A673 (cell line): ENCODE data around the gene ERG. TPM values are rescaled to one million over a fixed set of nuclear protein-coding genes. Genes with fewer than 3 reads are reported as not detected.

Experiments used
- BruUV-seq: library from RNA; stranded (reverse); fragments of 400-500 nt; replicated peaks from 2 replicates; lab custom pipeline; 2021; lab: Mats Ljungman, UMichigan
- CTCF ChIA-PET: fragments of 300-600 bp; sonication (Branson Sonifier 250); formaldehyde crosslinking; loops from one replicate; lab custom pipeline; 2022; ENCODE audit warnings: antibody characterized with exemption; lab: Charles Lee
- POLR2A ChIA-PET: fragments of 300-600 bp; sonication (Branson Sonifier 250); formaldehyde crosslinking; loops from one replicate; lab custom pipeline; 2022; ENCODE audit warnings: antibody characterized with exemption; ENCODE audit not compliant: low non-redundant PET; lab: Charles Lee
- DNase-seq: peaks from one replicate; pipeline ENCODE4 v3.0.0-alpha.2; 2015; ENCODE audit warnings: low spot score
- H3K27ac ChIP-seq: fragments of 200-600 bp; sonication (generic); 2 replicates; pipeline ENCODE4 v1.5.1; 2016; ENCODE audit warnings: mixed run types, low read depth, mild to moderate bottlenecking, mixed read lengths, antibody characterized with exemption, low read length; ENCODE audit not compliant: poor library complexity, severe bottlenecking
- H3K27me3 ChIP-seq: fragments of 200-600 bp; sonication (generic); replicated peaks from 2 replicates; pipeline ENCODE4 v1.6.1; 2017; ENCODE audit warnings: mixed run types, low read depth, mild to moderate bottlenecking, mixed read lengths, antibody characterized with exemption, low read length; ENCODE audit not compliant: insufficient read depth, poor library complexity
- H3K36me3 ChIP-seq: fragments of 200-600 bp; sonication (generic); 2 replicates; pipeline ENCODE4 v1.6.1; 2016; ENCODE audit warnings: mixed run types, mild to moderate bottlenecking, mixed read lengths, antibody characterized with exemption, low read length; ENCODE audit not compliant: insufficient read depth, poor library complexity, severe bottlenecking
- H3K4me1 ChIP-seq: fragments of 200-600 bp; sonication (generic); 2 replicates; pipeline ENCODE4 v1.6.1; 2017; ENCODE audit warnings: mixed run types, mild to moderate bottlenecking, mixed read lengths, antibody characterized with exemption, low read length; ENCODE audit not compliant: insufficient read depth, poor library complexity, severe bottlenecking
- H3K4me3 ChIP-seq: fragments of 200-600 bp; sonication (generic); 2 replicates; pipeline ENCODE4 v1.5.1; 2016; ENCODE audit warnings: low read depth, mixed run types, mild to moderate bottlenecking, mixed read lengths, low read length; ENCODE audit not compliant: poor library complexity, severe bottlenecking
- H3K9me3 ChIP-seq: fragments of 200-600 bp; sonication (generic); 2 replicates; pipeline ENCODE4 v1.6.1; 2016; ENCODE audit warnings: mixed run types, low read depth, mild to moderate bottlenecking, mixed read lengths, antibody characterized with exemption, low read length; ENCODE audit not compliant: poor library complexity, severe bottlenecking
- EZH2 ChIP-seq: fragments of 200-600 bp; sonication (generic); IDR thresholded peaks from 2 replicates; pipeline ENCODE4 v1.6.1; 2017; ENCODE audit warnings: borderline replicate concordance, low read depth, mild to moderate bottlenecking, mixed read lengths, antibody characterized with exemption, low read length; ENCODE audit not compliant: poor library complexity, severe bottlenecking
- intact Hi-C: fragments of 100-400 bp; cut with micrococcal nuclease; formaldehyde crosslinking; loops from one replicate; pipeline ENCODE4 v1.10.0; 2022; ENCODE audit not compliant: unreplicated experiment
- total RNA-seq: library from RNA; stranded (reverse); gene quantifications from 2 replicates; pipeline ENCODE4 v1.2.3, GENCODE V29; 2021
- TF ChIP-seq, protein P1 (sequence below): fragments of 300-800, 200-600 bp; sonication (generic); conservative IDR thresholded peaks from 2 replicates; pipeline ENCODE4 v1.5.1; 2017; ENCODE audit warnings: low read depth, mild to moderate bottlenecking, antibody characterized with exemption, low read length, moderate library complexity, mixed read lengths

The ERG gene
- total RNA-seq, 1 experiment from 2014 or later = not detected

DNA sequence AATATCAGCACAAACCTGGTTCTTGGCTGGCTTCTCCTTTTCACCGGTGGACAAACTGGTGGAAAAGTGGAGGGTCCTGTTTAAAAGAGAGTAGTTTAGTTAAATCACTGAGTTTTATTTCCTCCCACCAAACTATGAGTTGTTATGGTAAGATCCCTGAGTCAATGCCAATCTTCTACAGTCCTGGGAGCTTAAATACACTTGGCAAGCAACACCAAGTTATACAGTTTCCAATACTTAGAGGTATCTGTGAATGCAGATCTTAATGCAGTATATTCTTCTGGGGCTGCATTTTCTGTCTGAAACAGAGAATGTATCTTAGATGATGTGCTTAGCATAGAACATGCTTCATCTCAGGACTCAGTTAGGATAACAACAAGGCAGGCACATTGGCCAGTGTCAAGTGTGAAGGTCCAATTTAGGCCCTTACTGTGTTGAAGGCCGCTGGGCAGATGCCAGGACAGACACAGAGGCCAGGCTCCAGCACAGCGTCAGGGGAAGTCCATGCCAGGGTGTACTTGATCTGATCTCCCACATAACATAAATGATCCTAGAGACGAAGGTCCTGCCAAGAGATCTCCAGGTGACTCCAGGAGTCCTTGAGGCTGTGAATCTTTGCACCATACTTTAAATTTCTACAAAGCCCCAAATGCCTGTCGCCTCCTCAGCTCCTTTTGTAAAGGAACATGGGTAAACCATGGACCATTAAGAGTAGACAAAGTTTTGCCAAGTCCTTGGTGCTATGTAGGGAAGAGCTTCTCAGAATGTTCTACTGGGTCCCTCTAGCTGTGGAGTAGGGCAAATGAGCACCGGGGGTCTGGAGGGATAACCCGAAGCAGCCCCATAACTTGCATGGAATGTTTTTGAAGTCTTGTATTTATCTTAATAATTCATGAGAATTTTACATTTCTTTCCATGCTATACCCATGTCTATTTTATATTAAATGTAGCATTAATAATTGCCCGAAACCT lies 164.7 kb downstream of the ERG start:
- POLR2A ChIA-PET = no interaction called here
- intact Hi-C loops = no loop called here

DNA sequence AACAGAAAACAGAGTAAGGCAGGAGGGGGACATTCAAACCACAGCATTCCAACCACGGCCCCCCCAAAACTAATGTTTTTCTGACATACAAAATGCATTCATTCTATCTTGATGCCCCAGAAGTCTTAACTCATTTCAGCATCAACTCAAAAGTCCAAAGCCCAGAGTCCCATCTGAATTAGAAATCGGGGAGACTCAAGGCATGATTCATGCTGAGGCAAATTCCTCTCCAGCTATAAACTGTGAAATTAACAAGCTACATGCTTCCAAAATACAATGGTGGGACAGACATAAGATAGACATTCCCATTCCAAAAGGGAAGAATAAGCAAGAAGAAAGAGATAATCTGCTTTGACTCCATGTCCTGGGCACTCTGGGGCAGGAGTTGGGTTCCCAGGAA lies 167.6 kb downstream of the ERG start:
- H3K4me1 ChIP-seq = no peaks in the 10 kb centered on the region
- ChIA-PET POLR2A (no interaction called here), CTCF (no interaction called here)
- TF ChIP-seq EZH2 = no peak
- TF ChIP-seq, protein P1, sequence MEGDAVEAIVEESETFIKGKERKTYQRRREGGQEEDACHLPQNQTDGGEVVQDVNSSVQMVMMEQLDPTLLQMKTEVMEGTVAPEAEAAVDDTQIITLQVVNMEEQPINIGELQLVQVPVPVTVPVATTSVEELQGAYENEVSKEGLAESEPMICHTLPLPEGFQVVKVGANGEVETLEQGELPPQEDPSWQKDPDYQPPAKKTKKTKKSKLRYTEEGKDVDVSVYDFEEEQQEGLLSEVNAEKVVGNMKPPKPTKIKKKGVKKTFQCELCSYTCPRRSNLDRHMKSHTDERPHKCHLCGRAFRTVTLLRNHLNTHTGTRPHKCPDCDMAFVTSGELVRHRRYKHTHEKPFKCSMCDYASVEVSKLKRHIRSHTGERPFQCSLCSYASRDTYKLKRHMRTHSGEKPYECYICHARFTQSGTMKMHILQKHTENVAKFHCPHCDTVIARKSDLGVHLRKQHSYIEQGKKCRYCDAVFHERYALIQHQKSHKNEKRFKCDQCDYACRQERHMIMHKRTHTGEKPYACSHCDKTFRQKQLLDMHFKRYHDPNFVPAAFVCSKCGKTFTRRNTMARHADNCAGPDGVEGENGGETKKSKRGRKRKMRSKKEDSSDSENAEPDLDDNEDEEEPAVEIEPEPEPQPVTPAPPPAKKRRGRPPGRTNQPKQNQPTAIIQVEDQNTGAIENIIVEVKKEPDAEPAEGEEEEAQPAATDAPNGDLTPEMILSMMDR = no peak
- intact Hi-C loops = no loop called here
- no peak for DNase-seq
- H3K36me3 ChIP-seq = no peaks in the 10 kb centered on the region
- no peak overlapping the region for H3K4me3 ChIP-seq
- H3K27me3 ChIP-seq = peaks cover 11% of the 10 kb centered on the region
- H3K9me3 ChIP-seq = no peaks in the 10 kb centered on the region
- no TSS peak for BruUV-seq
- H3K27ac ChIP-seq = no peak overlapping the region

More for the DNA sequence above, 164.7 kb downstream of the ERG start:
- Histone ChIP-seq H3K4me3 (no peak overlapping the region), H3K27me3 (peaks cover 11% of the 10 kb centered on the region), H3K4me1 (no peaks in the 10 kb centered on the region), H3K27ac (no peak overlapping the region), H3K9me3 (no peaks in the 10 kb centered on the region), H3K36me3 (no peaks in the 10 kb centered on the region)
- no TSS peak for BruUV-seq
- CTCF ChIA-PET = no interaction called here
- TF ChIP-seq EZH2 = no peak
- TF ChIP-seq, protein P1 = no peak
- DNase-seq = no peak

Other genes starting within 250 kb of the ERG start
- not detected in 2 replicates for gene KCNJ15, start 241.5 kb downstream of the ERG start, total RNA-seq